Measurements from ENCODE around the gene STK11IP. TPM values are rescaled to one million over a fixed set of nuclear protein-coding genes. Genes with fewer than 3 reads are reported as not detected.

STK11IP gene
- total RNA-seq, 1 experiment from 2014 or later = 45.0 TPM

DNA sequence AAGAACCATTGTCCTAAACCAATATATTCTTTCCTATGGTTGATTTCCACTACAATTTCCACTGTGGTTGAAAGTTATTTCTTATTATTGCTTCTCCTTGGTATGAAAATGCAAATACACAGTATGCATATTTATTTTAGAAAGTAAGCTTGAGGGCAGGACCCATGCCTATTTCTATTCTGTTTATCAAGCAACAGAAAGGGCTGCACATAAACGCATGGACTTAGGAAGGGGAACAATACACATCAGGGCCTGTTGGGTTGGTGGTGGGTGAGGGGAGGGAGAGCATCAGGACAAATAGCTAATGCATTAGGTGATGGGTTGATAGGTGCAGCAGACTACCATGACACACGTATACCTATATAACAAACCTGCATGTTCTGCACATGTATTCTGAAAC lies 50.5 kb downstream of the STK11IP start:
- no peaks in the 10 kb centered on the region for H4K20me1 ChIP-seq (ENCODE audit: insufficient read depth)
- intact Hi-C loops (cut with micrococcal nuclease) = loop anchor here (10.0 kb wide), 1 partner anchor 243 kb away; no protein-coding TSS in a partner anchor
- DNase-seq (ENCODE audit: low read depth, low spot score) (no peak), ATAC-seq (no peak)
- no peaks in the 10 kb centered on the region for H3K9me3 ChIP-seq (ENCODE audit: control insufficient read depth in 1 of 2, insufficient read depth in 1 of 2, low read depth in 1 of 2, low read length in 2 of 2)
- TF ChIP-seq SIN3A (IDR thresholded peaks at IDR 0.05; ENCODE audit: low read depth) = no peak
- TF ChIP-seq, protein P1, sequence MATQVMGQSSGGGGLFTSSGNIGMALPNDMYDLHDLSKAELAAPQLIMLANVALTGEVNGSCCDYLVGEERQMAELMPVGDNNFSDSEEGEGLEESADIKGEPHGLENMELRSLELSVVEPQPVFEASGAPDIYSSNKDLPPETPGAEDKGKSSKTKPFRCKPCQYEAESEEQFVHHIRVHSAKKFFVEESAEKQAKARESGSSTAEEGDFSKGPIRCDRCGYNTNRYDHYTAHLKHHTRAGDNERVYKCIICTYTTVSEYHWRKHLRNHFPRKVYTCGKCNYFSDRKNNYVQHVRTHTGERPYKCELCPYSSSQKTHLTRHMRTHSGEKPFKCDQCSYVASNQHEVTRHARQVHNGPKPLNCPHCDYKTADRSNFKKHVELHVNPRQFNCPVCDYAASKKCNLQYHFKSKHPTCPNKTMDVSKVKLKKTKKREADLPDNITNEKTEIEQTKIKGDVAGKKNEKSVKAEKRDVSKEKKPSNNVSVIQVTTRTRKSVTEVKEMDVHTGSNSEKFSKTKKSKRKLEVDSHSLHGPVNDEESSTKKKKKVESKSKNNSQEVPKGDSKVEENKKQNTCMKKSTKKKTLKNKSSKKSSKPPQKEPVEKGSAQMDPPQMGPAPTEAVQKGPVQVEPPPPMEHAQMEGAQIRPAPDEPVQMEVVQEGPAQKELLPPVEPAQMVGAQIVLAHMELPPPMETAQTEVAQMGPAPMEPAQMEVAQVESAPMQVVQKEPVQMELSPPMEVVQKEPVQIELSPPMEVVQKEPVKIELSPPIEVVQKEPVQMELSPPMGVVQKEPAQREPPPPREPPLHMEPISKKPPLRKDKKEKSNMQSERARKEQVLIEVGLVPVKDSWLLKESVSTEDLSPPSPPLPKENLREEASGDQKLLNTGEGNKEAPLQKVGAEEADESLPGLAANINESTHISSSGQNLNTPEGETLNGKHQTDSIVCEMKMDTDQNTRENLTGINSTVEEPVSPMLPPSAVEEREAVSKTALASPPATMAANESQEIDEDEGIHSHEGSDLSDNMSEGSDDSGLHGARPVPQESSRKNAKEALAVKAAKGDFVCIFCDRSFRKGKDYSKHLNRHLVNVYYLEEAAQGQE (IDR thresholded peaks at IDR 0.05; ENCODE audit: low read depth) = no peak
- TF ChIP-seq CBX3 (IDR thresholded peaks at IDR 0.05; ENCODE audit: low read depth) = no peak
- no peak for TF ChIP-seq ZNF274 (IDR thresholded peaks at IDR 0.05; ENCODE audit: low read depth, low read length)
- TF ChIP-seq EGR1 (IDR thresholded peaks at IDR 0.05; ENCODE audit: low read depth) = no peak
- no peak for TF ChIP-seq EZH2 (IDR thresholded peaks at IDR 0.05)
- no peak for TF ChIP-seq SRF (IDR thresholded peaks at IDR 0.05; ENCODE audit: low read depth)
- TF ChIP-seq FOSL1 (IDR thresholded peaks at IDR 0.05; ENCODE audit: low read depth) = no peak
- no peak for TF ChIP-seq POLR2AphosphoS5 (IDR thresholded peaks at IDR 0.05; ENCODE audit: low read depth, low read length)
- no peak for TF ChIP-seq TCF7L2 (IDR thresholded peaks at IDR 0.05; ENCODE audit: borderline replicate concordance, extremely low read depth, insufficient read depth, insufficient read length)
- no peak for TF ChIP-seq CEBPB (IDR thresholded peaks at IDR 0.05; ENCODE audit: low read depth)
- no peaks in the 10 kb centered on the region for H3K27me3 ChIP-seq (ENCODE audit: insufficient read depth, low read length)
- RAD21 ChIA-PET (ENCODE audit: low non-redundant PET in 1 of 2, low total read pairs in 2 of 2, uncharacterized antibody in 2 of 2, unreplicated experiment in 2 of 2) = no interaction called here
- no peaks in the 10 kb centered on the region for H3K79me2 ChIP-seq (ENCODE audit: insufficient read depth, low read length)
- no peaks in the 10 kb centered on the region for H3K9me2 ChIP-seq (ENCODE audit: insufficient read depth)
- CTCF ChIA-PET = no interaction called here
- no peak overlapping the region for H2AFZ ChIP-seq (ENCODE audit: low read depth, low read length, poor library complexity, severe bottlenecking)
- H3K4me3 ChIP-seq (replicated peaks in 1 of 2; ENCODE audit: low read depth in 1 of 2, low read length in 2 of 2) = no peak overlapping the region
- no peak overlapping the region for H3K4me2 ChIP-seq (ENCODE audit: low read length)
- H3K4me1 ChIP-seq (ENCODE audit: control insufficient read depth in 1 of 2, insufficient read depth in 2 of 2, low read length in 2 of 2) = peaks cover 18 to 40% of the 10 kb centered on the region in 2 experiments
- no TSS peak for BruUV-seq (replicated peaks)
- POLR2A ChIA-PET = no interaction called here
- no peak overlapping the region for H3K27ac ChIP-seq (ENCODE audit: low read depth, low read length)
- no peak overlapping the region for H3K9ac ChIP-seq (ENCODE audit: low read length)
- no peaks in the 10 kb centered on the region for H3K36me3 ChIP-seq (ENCODE audit: control insufficient read depth in 1 of 2, insufficient read depth in 2 of 2, low read length in 2 of 2)

Measured in HCT116 (cell line).